H1 (cell line): ENCODE results near the gene SGO2. TPM values are rescaled to one million over a fixed set of nuclear protein-coding genes. Genes with fewer than 3 reads are reported as not detected.

Source experiments
- CTCF ChIA-PET: fragments of 300-600 bp; sonication (Branson Sonifier 250); formaldehyde crosslinking; loops from one replicate; lab custom pipeline; 2021; ENCODE audit not compliant: partially characterized antibody; lab: Charles Lee
- POLR2A ChIA-PET: fragments of 300-600 bp; sonication (Branson Sonifier 250); formaldehyde crosslinking; loops from one replicate; lab custom pipeline; 2021; ENCODE audit warnings: inconsistent platforms; ENCODE audit not compliant: partially characterized antibody; lab: Charles Lee
- DNase-seq, 2 experiments: peaks; one replicate each; pipeline versions ENCODE4 v3.0.0 to v3.0.0-alpha.2; 2010 to 2022; ENCODE audit warnings: low spot score in 2 of 2, low read depth in 1 of 2, mixed read lengths in 1 of 2
- FAIRE-seq: peaks from 2 replicates; lab custom pipeline; 2011; peaks lifted over from hg19 to GRCh38; lab: Jason Lieb, UNC
- H2AFZ ChIP-seq: 2 replicates; pipeline ENCODE4 v1.8.1; 2012; ENCODE audit warnings: low read length, inconsistent platforms
- H2AK5ac ChIP-seq: 2 replicates; pipeline ENCODE4 v1.6.1; 2013; ENCODE audit warnings: low read depth, low read length
- H2BK120ac ChIP-seq: replicated peaks from 2 replicates; pipeline ENCODE3; 2013; ENCODE audit warnings: low read depth, low read length, inconsistent platforms
- H2BK12ac ChIP-seq: 2 replicates; pipeline ENCODE4 v1.6.1; 2013; ENCODE audit warnings: low read depth, low read length
- H2BK15ac ChIP-seq: 2 replicates; pipeline ENCODE4 v1.6.1; 2013; ENCODE audit warnings: low read length
- H2BK20ac ChIP-seq: 2 replicates; pipeline ENCODE4 v1.6.1; 2013; ENCODE audit warnings: low read length
- H2BK5ac ChIP-seq: 2 replicates; pipeline ENCODE4 v1.6.1; 2013; ENCODE audit warnings: low read depth, low read length
- H3K14ac ChIP-seq: 2 replicates; pipeline ENCODE4 v1.6.1; 2013; ENCODE audit warnings: inconsistent platforms; ENCODE audit not compliant: insufficient read length
- H3K18ac ChIP-seq: 2 replicates; pipeline ENCODE4 v1.6.1; 2013; ENCODE audit warnings: low read length; ENCODE audit errors: extremely low read depth
- H3K23ac ChIP-seq: 2 replicates; pipeline ENCODE4 v1.6.1; 2013; ENCODE audit warnings: inconsistent platforms; ENCODE audit not compliant: insufficient read length
- H3K23me2 ChIP-seq: 2 replicates; pipeline ENCODE4 v1.6.1; 2013; ENCODE audit warnings: low read depth, low read length
- H3K27ac ChIP-seq: 2 replicates; pipeline ENCODE4 v1.6.1; 2011; ENCODE audit warnings: low read depth, low read length, inconsistent platforms
- H3K27me3 ChIP-seq, 4 experiments: replicated peaks in 1 of 4; 1 replicate in 1 of 4; 2 replicates in 3 of 4; pipeline versions ENCODE4 v1.6.1 to v1.8.1; 2011 to 2013; ENCODE audit warnings: low read length in 3 of 4, mild to moderate bottlenecking in 3 of 4, inconsistent platforms in 2 of 4, mixed read lengths in 2 of 4, moderate library complexity in 1 of 4; ENCODE audit not compliant: control insufficient read depth in 3 of 4, insufficient read depth in 3 of 4; ENCODE audit errors: extremely low read depth in 1 of 4
- H3K36me3 ChIP-seq, 4 experiments: 2 replicates each; pipeline versions ENCODE4 v1.6.1 to v1.8.1; 2011 to 2013; ENCODE audit warnings: mild to moderate bottlenecking in 4 of 4, low read length in 3 of 4, moderate library complexity in 2 of 4, control low read depth in 1 of 4, inconsistent platforms in 1 of 4; ENCODE audit not compliant: insufficient read depth in 4 of 4, control insufficient read depth in 2 of 4
- H3K4ac ChIP-seq: replicated peaks from 2 replicates; pipeline ENCODE3; 2013; ENCODE audit warnings: low read length, low read depth, mixed read lengths, inconsistent platforms; ENCODE audit not compliant: insufficient read length
- H3K4me1 ChIP-seq, 4 experiments: replicated peaks in 1 of 4; 1 replicate in 1 of 4; 2 replicates in 3 of 4; pipeline versions ENCODE4 v1.6.1 to v1.8.1; 2011 to 2013; ENCODE audit warnings: low read length in 3 of 4, inconsistent platforms in 2 of 4, mixed read lengths in 1 of 4; ENCODE audit not compliant: insufficient read depth in 4 of 4, control insufficient read depth in 3 of 4
- H3K4me2 ChIP-seq, 2 experiments: 2 replicates each; pipeline versions ENCODE4 v1.6.1 to v1.8.1; 2011 to 2013; ENCODE audit warnings: low read depth in 2 of 2, low read length in 2 of 2, control low read depth in 1 of 2, inconsistent platforms in 1 of 2, mild to moderate bottlenecking in 1 of 2; ENCODE audit not compliant: insufficient read depth in 1 of 2
- H3K4me3 ChIP-seq, 4 experiments: fragments of 200-600, 300-600 bp in 1 of 4; sonication (generic), shearing (Covaris generic), sonication (Bioruptor Twin) in 1 of 4; 2 replicates each; pipeline versions ENCODE4 v1.5.1 to v1.8.1; 2011 to 2016; ENCODE audit warnings: low read length in 4 of 4, low read depth in 3 of 4, control low read depth in 2 of 4, inconsistent platforms in 2 of 4, mild to moderate bottlenecking in 2 of 4, mixed read lengths in 1 of 4, moderate library complexity in 1 of 4; ENCODE audit not compliant: insufficient read depth in 2 of 4; ENCODE audit errors: extremely low read depth in 1 of 4
- H3K56ac ChIP-seq: replicated peaks from 2 replicates; pipeline ENCODE3; 2013; ENCODE audit warnings: low read depth, mild to moderate bottlenecking, mixed read lengths, low read length, inconsistent platforms; ENCODE audit not compliant: insufficient read length
- H3K79me1 ChIP-seq: 2 replicates; pipeline ENCODE4 v1.6.1; 2013; ENCODE audit warnings: low read depth, low read length, control low read depth
- H3K79me2 ChIP-seq, 2 experiments: 2 replicates each; pipeline versions ENCODE4 v1.6.1 to v1.8.1; 2012 to 2013; ENCODE audit warnings: low read length in 2 of 2, mild to moderate bottlenecking in 2 of 2, inconsistent platforms in 1 of 2; ENCODE audit not compliant: insufficient read depth in 2 of 2, control insufficient read depth in 1 of 2
- H3K9ac ChIP-seq, 4 experiments: replicated peaks in 1 of 4; 1 replicate in 1 of 4; 2 replicates in 3 of 4; pipeline versions ENCODE4 v1.6.1 to v1.8.1; 2011 to 2013; ENCODE audit warnings: low read depth in 3 of 4, low read length in 3 of 4, control low read depth in 2 of 4, mild to moderate bottlenecking in 2 of 4, moderate library complexity in 2 of 4, inconsistent platforms in 1 of 4; ENCODE audit errors: extremely low read depth in 1 of 4
- H3K9me3 ChIP-seq, 2 experiments: 2 replicates each; pipeline versions ENCODE4 v1.6.1 to v1.8.1; 2012 to 2013; ENCODE audit warnings: mild to moderate bottlenecking in 2 of 2, moderate library complexity in 2 of 2, control low read depth in 1 of 2, inconsistent platforms in 1 of 2, low read depth in 1 of 2, low read length in 1 of 2, mixed read lengths in 1 of 2; ENCODE audit not compliant: insufficient read depth in 2 of 2
- H4K20me1 ChIP-seq, 2 experiments: replicated peaks in 1 of 2; 2 replicates each; pipeline versions ENCODE3 to v1.8.1; 2011 to 2013; ENCODE audit warnings: inconsistent platforms in 2 of 2, low read length in 2 of 2, mild to moderate bottlenecking in 1 of 2; ENCODE audit not compliant: insufficient read depth in 2 of 2, control insufficient read depth in 1 of 2
- H4K5ac ChIP-seq: 2 replicates; pipeline ENCODE4 v1.6.1; 2013; ENCODE audit warnings: low read length, low read depth, mixed read lengths, inconsistent platforms; ENCODE audit not compliant: insufficient read length
- H4K8ac ChIP-seq: 2 replicates; pipeline ENCODE4 v1.8.0; 2013; ENCODE audit warnings: mild to moderate bottlenecking, moderate library complexity, low read length, inconsistent platforms; ENCODE audit not compliant: insufficient read depth; ENCODE audit errors: extremely low read depth
- H4K91ac ChIP-seq: replicated peaks from 2 replicates; pipeline ENCODE3; 2013; ENCODE audit warnings: low read length, mixed read lengths, inconsistent platforms; ENCODE audit not compliant: insufficient read length
- E2F6 ChIP-seq: IDR thresholded peaks from 2 replicates; pipeline ENCODE4 v1.6.1; 2012; ENCODE audit warnings: inconsistent platforms
- EGR1 ChIP-seq: IDR thresholded peaks from 2 replicates; pipeline ENCODE4 v1.6.1; 2011; ENCODE audit warnings: low read depth, low read length, borderline replicate concordance
- FOSL1 ChIP-seq: IDR thresholded peaks from 2 replicates; pipeline ENCODE4 v1.6.1; 2011; ENCODE audit warnings: mild to moderate bottlenecking, low read depth, low read length, moderate library complexity; ENCODE audit not compliant: insufficient read depth
- JUN ChIP-seq: IDR thresholded peaks from 2 replicates; pipeline ENCODE4 v1.6.1; 2011; ENCODE audit warnings: low read depth, mild to moderate bottlenecking, improper control_type of control experiment, low read length
- KDM4A ChIP-seq: IDR thresholded peaks from one replicate; pipeline ENCODE4 v1.7.1; 2012; ENCODE audit warnings: low read depth, mild to moderate bottlenecking, moderate library complexity, low read length, inconsistent platforms; ENCODE audit not compliant: severe bottlenecking
- WGBS, 2 experiments: shearing (Covaris generic) in 1 of 2; methylation state at CpG; one replicate each; pipeline versions ENCODE4 v1.1.6 to v1.1.7; 2013 to 2015; ENCODE audit warnings: low lambda C conversion rate in 2 of 2, mixed read lengths in 2 of 2, inconsistent platforms in 1 of 2, low coverage in 1 of 2, missing lambda C conversion rate in 1 of 2; ENCODE audit not compliant: insufficient replicate concordance in 2 of 2, insufficient coverage in 1 of 2, insufficient read length in 1 of 2; ENCODE audit errors: extremely low coverage in 1 of 2, missing lambda C conversion rate in 1 of 2; 5-methylcytosine and 5-hydroxymethylcytosine counted together
- polyA plus RNA-seq, 7 experiments: library from polyadenylated mRNA; depleted of rRNA in 3 of 7; stranded (reverse) in 5 of 7; unstranded in 2 of 7; fragments of >200 nt in 5 of 7; fragments of 200-250 nt in 2 of 7; gene quantifications; 1 replicate in 5 of 7; 2 replicates in 1 of 7; 4 replicates in 1 of 7; pipeline versions ENCODE4 v1.2.1 to v1.2.3, GENCODE V29; 2011 to 2013; ENCODE audit warnings: missing spikeins in 2 of 7, mixed read lengths in 2 of 7
- total RNA-seq: library from RNA; stranded (reverse); fragmentation: NEBNext Ultra II Directional; extraction: Animal tissue kit (Norgen Biotek cat#: 25700); gene quantifications from 2 replicates; pipeline ENCODE4 v1.2.1, GENCODE V29; 2021

The SGO2 gene
- total and polyA plus RNA-seq, 2 of the 8 experiments (the other 6 are each of a cell fraction or from before 2014, with no cell fraction given): 2.4 to 33.2 TPM

GRCh38 chr2:200624658-200625057 lies 98.7 kb downstream of the SGO2 start:
- no peaks in the 10 kb centered on the region for H3K23me2 ChIP-seq
- H2BK20ac ChIP-seq: no peak overlapping the region
- no peak overlapping the region for H3K4me3 ChIP-seq
- no peak overlapping the region for H2BK120ac ChIP-seq
- H2AFZ ChIP-seq: no peak overlapping the region
- H3K36me3 ChIP-seq: no peaks in the 10 kb centered on the region
- ChIA-PET POLR2A (no interaction called here), CTCF (interaction anchor here (4.7 kb wide), 1 partner anchor 9 kb away, joined by 34 read pairs; no protein-coding TSS in a partner anchor)
- no peak overlapping the region for H3K14ac ChIP-seq
- no peak overlapping the region for H3K4ac ChIP-seq
- H2BK5ac ChIP-seq: no peak overlapping the region
- H2BK15ac ChIP-seq: no peak overlapping the region
- no peak overlapping the region for H4K8ac ChIP-seq
- no peaks in the 10 kb centered on the region for H3K79me2 ChIP-seq
- no peak overlapping the region for H3K9ac ChIP-seq
- no peak overlapping the region for H3K4me2 ChIP-seq
- H3K4me1 ChIP-seq: peaks cover 0 to 2% (median 0%) of the 10 kb centered on the region in 4 experiments; a peak in 1 of 7 replicates
- H2AK5ac ChIP-seq: no peak overlapping the region
- H4K5ac ChIP-seq: no peak overlapping the region
- H3K27me3 ChIP-seq: no peaks in the 10 kb centered on the region
- no peak overlapping the region for H3K18ac ChIP-seq
- FAIRE-seq (no peak), DNase-seq (no peak)
- H3K23ac ChIP-seq: no peak overlapping the region
- no peaks in the 10 kb centered on the region for H4K20me1 ChIP-seq
- H3K9me3 ChIP-seq: no peaks in the 10 kb centered on the region
- no peak for TF ChIP-seq FOSL1
- no peak for TF ChIP-seq JUN
- TF ChIP-seq E2F6: no peak
- no peak for TF ChIP-seq EGR1
- no peak for TF ChIP-seq KDM4A
- H3K79me1 ChIP-seq: no peaks in the 10 kb centered on the region
- H3K56ac ChIP-seq: no peak overlapping the region
- WGBS, 2 experiments: 89% methylated on average over 3 of the region's 3 CpGs; no CpG with 5 or more reads in 1 of the 2 experiments
- no peak overlapping the region for H2BK12ac ChIP-seq
- H3K27ac ChIP-seq: no peak overlapping the region
- no peak overlapping the region for H4K91ac ChIP-seq
